ENCODE results near the gene GDF10.

GDF10 gene

GRCh38 chr10:47256751-47257336 lies 43.2 kb upstream of the GDF10 start:
- H3K9ac ChIP-seq (ENCODE audit: low read depth, low read length, poor library complexity): no peak overlapping the region
- no peak overlapping the region for H3K4ac ChIP-seq (ENCODE audit: low read length)
- no peaks in the 10 kb centered on the region for H3K9me3 ChIP-seq (replicated peaks in 1 of 2; ENCODE audit: control insufficient read depth in 2 of 2, insufficient read depth in 1 of 2, low read depth in 1 of 2, low read length in 2 of 2)
- H3K79me1 ChIP-seq (ENCODE audit: low read depth, low read length): no peaks in the 10 kb centered on the region
- no peaks in the 10 kb centered on the region for H3K36me3 ChIP-seq (replicated peaks in 1 of 2; ENCODE audit: control insufficient read depth in 2 of 2, insufficient read depth in 2 of 2, low read length in 2 of 2)
- H2BK15ac ChIP-seq (ENCODE audit: low read length): no peak overlapping the region
- no peak overlapping the region for H2AK5ac ChIP-seq (ENCODE audit: low read depth, low read length)
- no peak overlapping the region for H4K8ac ChIP-seq (ENCODE audit: low read depth, low read length)
- H3K4me2 ChIP-seq (ENCODE audit: insufficient read depth, low read length, poor library complexity, severe bottlenecking): no peak overlapping the region
- H3K27me3 ChIP-seq (ENCODE audit: control insufficient read depth in 3 of 3, insufficient read depth in 3 of 3, low read depth in 1 of 3, low read length in 3 of 3): no peaks in the 10 kb centered on the region
- H3K23ac ChIP-seq (ENCODE audit: low read depth, low read length, poor library complexity): no peak overlapping the region
- no peak overlapping the region for H2BK5ac ChIP-seq (ENCODE audit: low read length)
- no peak overlapping the region for H3K27ac ChIP-seq (replicated peaks; ENCODE audit: low read length)
- H2BK120ac ChIP-seq (ENCODE audit: low read depth, low read length): no peak overlapping the region
- H2BK12ac ChIP-seq (ENCODE audit: low read length): no peak overlapping the region
- H3K18ac ChIP-seq (ENCODE audit: low read length): no peak overlapping the region
- H2AFZ ChIP-seq (ENCODE audit: low read length): no peak overlapping the region
- H4K91ac ChIP-seq (ENCODE audit: low read depth, low read length, poor library complexity): no peak overlapping the region
- H3K4me1 ChIP-seq (ENCODE audit: control insufficient read depth in 2 of 2, insufficient read depth in 1 of 2, low read depth in 1 of 2, low read length in 2 of 2): peaks cover 8% of the 10 kb centered on the region in 2 donors
- H3K4me3 ChIP-seq (ENCODE audit: low read length in 2 of 2): no peak overlapping the region
- no peak overlapping the region for H3K14ac ChIP-seq (ENCODE audit: low read length)
- WGBS, 2 donors (ENCODE audit: extremely low coverage in 2 of 2, insufficient read length in 2 of 2, insufficient replicate concordance in 1 of 2): no CpG with 5 or more reads among the region's 4 CpGs
- no peak for DNase-seq (ENCODE audit: low spot score)

- H3K9me3 ChIP-seq (replicated peaks in 1 of 2; ENCODE audit: control insufficient read depth in 2 of 2, insufficient read depth in 1 of 2, low read depth in 1 of 2, low read length in 2 of 2): no peaks in the 10 kb centered on the region
- DNase-seq (ENCODE audit: low spot score): no peak
- H3K27ac ChIP-seq (replicated peaks; ENCODE audit: low read length): no peak overlapping the region
- no peaks in the 10 kb centered on the region for H3K27me3 ChIP-seq (ENCODE audit: control insufficient read depth in 3 of 3, insufficient read depth in 3 of 3, low read depth in 1 of 3, low read length in 3 of 3)
- no peak overlapping the region for H4K91ac ChIP-seq (ENCODE audit: low read depth, low read length, poor library complexity)
- no peak overlapping the region for H2BK15ac ChIP-seq (ENCODE audit: low read length)
- H3K14ac ChIP-seq (ENCODE audit: low read length): no peak overlapping the region
- no peak overlapping the region for H2AFZ ChIP-seq (ENCODE audit: low read length)
- no peak overlapping the region for H3K18ac ChIP-seq (ENCODE audit: low read length)
- H3K4me2 ChIP-seq (ENCODE audit: insufficient read depth, low read length, poor library complexity, severe bottlenecking): no peak overlapping the region
- WGBS, 2 donors (ENCODE audit: extremely low coverage in 2 of 2, insufficient read length in 2 of 2, insufficient replicate concordance in 1 of 2): no CpG with 5 or more reads among the region's 4 CpGs
- no peak overlapping the region for H4K8ac ChIP-seq (ENCODE audit: low read depth, low read length)
- H3K36me3 ChIP-seq (replicated peaks in 1 of 2; ENCODE audit: control insufficient read depth in 2 of 2, insufficient read depth in 2 of 2, low read length in 2 of 2): no peaks in the 10 kb centered on the region
- H2BK5ac ChIP-seq (ENCODE audit: low read length): no peak overlapping the region
- no peak overlapping the region for H3K4me3 ChIP-seq (ENCODE audit: low read length in 2 of 2)
- no peak overlapping the region for H3K4ac ChIP-seq (ENCODE audit: low read length)
- no peak overlapping the region for H2AK5ac ChIP-seq (ENCODE audit: low read depth, low read length)
- no peak overlapping the region for H3K23ac ChIP-seq (ENCODE audit: low read depth, low read length, poor library complexity)
- no peaks in the 10 kb centered on the region for H3K79me1 ChIP-seq (ENCODE audit: low read depth, low read length)
- H2BK120ac ChIP-seq (ENCODE audit: low read depth, low read length): no peak overlapping the region
- H2BK12ac ChIP-seq (ENCODE audit: low read length): no peak overlapping the region
- peak overlapping the region; percentile 44 for H3K9ac ChIP-seq (ENCODE audit: low read depth, low read length, poor library complexity)
- H3K4me1 ChIP-seq (ENCODE audit: control insufficient read depth in 2 of 2, insufficient read depth in 1 of 2, low read depth in 1 of 2, low read length in 2 of 2): peaks cover 8 to 10% of the 10 kb centered on the region in 2 donors
Measured at GRCh38 chr10:47257396-47258120, 42.4 kb upstream of the GDF10 start.

GRCh38 chr10:47258921-47259320 lies 41.1 kb upstream of the GDF10 start:
- Histone ChIP-seq H2AFZ (ENCODE audit: low read length) (no peak overlapping the region), H3K27me3 (ENCODE audit: control insufficient read depth in 3 of 3, insufficient read depth in 3 of 3, low read depth in 1 of 3, low read length in 3 of 3) (no peaks in the 10 kb centered on the region), H2BK5ac (ENCODE audit: low read length) (no peak overlapping the region), H3K27ac (replicated peaks; ENCODE audit: low read length) (no peak overlapping the region), H3K4me2 (ENCODE audit: insufficient read depth, low read length, poor library complexity, severe bottlenecking) (no peak overlapping the region), H3K9me3 (replicated peaks in 1 of 2; ENCODE audit: control insufficient read depth in 2 of 2, insufficient read depth in 1 of 2, low read depth in 1 of 2, low read length in 2 of 2) (peaks cover 2 to 3% of the 10 kb centered on the region in 2 donors), H2BK15ac (ENCODE audit: low read length) (no peak overlapping the region), H2BK120ac (ENCODE audit: low read depth, low read length) (no peak overlapping the region), H3K9ac (ENCODE audit: low read depth, low read length, poor library complexity) (no peak overlapping the region), H3K18ac (ENCODE audit: low read length) (no peak overlapping the region), H3K4ac (ENCODE audit: low read length) (no peak overlapping the region), H3K4me3 (ENCODE audit: low read length in 2 of 2) (no peak overlapping the region), H3K4me1 (ENCODE audit: control insufficient read depth in 2 of 2, insufficient read depth in 1 of 2, low read depth in 1 of 2, low read length in 2 of 2) (peaks cover 4 to 13% of the 10 kb centered on the region in 2 donors), H4K8ac (ENCODE audit: low read depth, low read length) (no peak overlapping the region), H4K91ac (ENCODE audit: low read depth, low read length, poor library complexity) (no peak overlapping the region), H3K23ac (ENCODE audit: low read depth, low read length, poor library complexity) (no peak overlapping the region), H3K79me1 (ENCODE audit: low read depth, low read length) (no peaks in the 10 kb centered on the region), H3K36me3 (replicated peaks in 1 of 2; ENCODE audit: control insufficient read depth in 2 of 2, insufficient read depth in 2 of 2, low read length in 2 of 2) (no peaks in the 10 kb centered on the region), H3K14ac (ENCODE audit: low read length) (no peak overlapping the region), H2AK5ac (ENCODE audit: low read depth, low read length) (no peak overlapping the region), H2BK12ac (ENCODE audit: low read length) (no peak overlapping the region)
- DNase-seq (ENCODE audit: low spot score): no peak
- WGBS, 2 donors (ENCODE audit: extremely low coverage in 2 of 2, insufficient read length in 2 of 2, insufficient replicate concordance in 1 of 2): no CpG with 5 or more reads among the region's 3 CpGs

GRCh38 chr10:47259466-47259865 lies 40.5 kb upstream of the GDF10 start:
- H4K91ac ChIP-seq (ENCODE audit: low read depth, low read length, poor library complexity): no peak overlapping the region
- H2BK12ac ChIP-seq (ENCODE audit: low read length): no peak overlapping the region
- H3K4me3 ChIP-seq (ENCODE audit: low read length in 2 of 2): no peak overlapping the region
- H3K23ac ChIP-seq (ENCODE audit: low read depth, low read length, poor library complexity): no peak overlapping the region
- no peak for DNase-seq (ENCODE audit: low spot score)
- H3K4me1 ChIP-seq (ENCODE audit: control insufficient read depth in 2 of 2, insufficient read depth in 1 of 2, low read depth in 1 of 2, low read length in 2 of 2): peaks cover 2 to 12% of the 10 kb centered on the region in 2 donors
- H2BK5ac ChIP-seq (ENCODE audit: low read length): no peak overlapping the region
- no peak overlapping the region for H2AFZ ChIP-seq (ENCODE audit: low read length)
- H2BK15ac ChIP-seq (ENCODE audit: low read length): no peak overlapping the region
- no peak overlapping the region for H3K18ac ChIP-seq (ENCODE audit: low read length)
- H3K14ac ChIP-seq (ENCODE audit: low read length): no peak overlapping the region
- no peaks in the 10 kb centered on the region for H3K36me3 ChIP-seq (replicated peaks in 1 of 2; ENCODE audit: control insufficient read depth in 2 of 2, insufficient read depth in 2 of 2, low read length in 2 of 2)
- H3K9me3 ChIP-seq (replicated peaks in 1 of 2; ENCODE audit: control insufficient read depth in 2 of 2, insufficient read depth in 1 of 2, low read depth in 1 of 2, low read length in 2 of 2): peaks cover 4 to 7% of the 10 kb centered on the region in 2 donors
- H3K27me3 ChIP-seq (ENCODE audit: control insufficient read depth in 3 of 3, insufficient read depth in 3 of 3, low read depth in 1 of 3, low read length in 3 of 3): no peaks in the 10 kb centered on the region
- no peaks in the 10 kb centered on the region for H3K79me1 ChIP-seq (ENCODE audit: low read depth, low read length)
- no peak overlapping the region for H3K9ac ChIP-seq (ENCODE audit: low read depth, low read length, poor library complexity)
- no peak overlapping the region for H3K4me2 ChIP-seq (ENCODE audit: insufficient read depth, low read length, poor library complexity, severe bottlenecking)
- H2BK120ac ChIP-seq (ENCODE audit: low read depth, low read length): no peak overlapping the region
- H2AK5ac ChIP-seq (ENCODE audit: low read depth, low read length): no peak overlapping the region
- no CpG with 5 or more reads among the region's 5 CpGs for WGBS, 2 donors (ENCODE audit: extremely low coverage in 2 of 2, insufficient read length in 2 of 2, insufficient replicate concordance in 1 of 2)
- no peak overlapping the region for H3K4ac ChIP-seq (ENCODE audit: low read length)
- H3K27ac ChIP-seq (replicated peaks; ENCODE audit: low read length): no peak overlapping the region
- no peak overlapping the region for H4K8ac ChIP-seq (ENCODE audit: low read depth, low read length)

All from neuronal stem cell (in vitro differentiated cells).